ENCODE results near the gene ERCC6.

- TF ChIP-seq POLR2A (IDR thresholded peaks at IDR 0.05; ENCODE audit: low read depth, low read length) (no peak), POLR2AphosphoS5 (IDR thresholded peaks at IDR 0.05; ENCODE audit: low read depth, low read length) (no peak), TAF1 (IDR thresholded peaks at IDR 0.05; ENCODE audit: low read depth, low read length) (no peak)
These were observed 40.5 kb downstream of the ERCC6 start for GRCh38 chr10:49498425-49498824.

All from GM12891 (cell line).